Endothelial cell of umbilical vein (primary cell): ENCODE measurements around the gene EPS8.

ENCODE experiments used
- EZH2 ChIP-seq: IDR thresholded peaks from 2 replicates; pipeline ENCODE4 v1.6.1; 2012; ENCODE audit warnings: borderline replicate concordance, low read depth, mild to moderate bottlenecking, moderate library complexity, low read length, inconsistent platforms; ENCODE audit not compliant: severe bottlenecking
- FOS ChIP-seq: IDR thresholded peaks from 2 replicates; pipeline ENCODE4 v1.6.1; 2011; ENCODE audit warnings: mild to moderate bottlenecking, low read length, moderate library complexity, borderline replicate concordance; ENCODE audit not compliant: insufficient read depth
- GATA2 ChIP-seq: IDR thresholded peaks from 2 replicates; pipeline ENCODE4 v1.7.0; 2011; ENCODE audit warnings: low read depth, mild to moderate bottlenecking, moderate library complexity, mixed read lengths, low read length; ENCODE audit not compliant: insufficient read length, insufficient read depth
- JUN ChIP-seq: IDR thresholded peaks from 2 replicates; pipeline ENCODE4 v1.6.1; 2011; ENCODE audit warnings: borderline replicate concordance, low read depth; ENCODE audit not compliant: insufficient read length, insufficient read depth
- MAX ChIP-seq: IDR thresholded peaks from 2 replicates; pipeline ENCODE4 v1.6.1; 2011; ENCODE audit not compliant: insufficient read depth, insufficient read length
- MYC ChIP-seq: IDR thresholded peaks from one replicate; pipeline ENCODE4 v1.6.1; 2011; ENCODE audit warnings: mild to moderate bottlenecking, low read depth, low read length
- POLR2A ChIP-seq: IDR thresholded peaks from 2 replicates; pipeline ENCODE4 v1.6.1; 2012; ENCODE audit warnings: low read depth, mild to moderate bottlenecking, control low read depth, low read length
- POLR2AphosphoS5 ChIP-seq: IDR thresholded peaks from 2 replicates; pipeline ENCODE4 v1.6.1; 2012; ENCODE audit warnings: low read depth, mild to moderate bottlenecking, control low read depth, low read length, moderate library complexity; ENCODE audit not compliant: insufficient read depth
- TF ChIP-seq, protein P1 (sequence below), 2 donors: IDR thresholded peaks; 1 replicate in 1 of 2; 2 replicates in 1 of 2; pipeline ENCODE4 v1.5.1; 2011; ENCODE audit warnings: low read length in 2 of 2, mild to moderate bottlenecking in 2 of 2, moderate library complexity in 2 of 2, control low read depth in 1 of 2, inconsistent platforms in 1 of 2, low read depth in 1 of 2; ENCODE audit not compliant: insufficient read depth in 1 of 2; ENCODE audit errors: extremely low read depth in 1 of 2

- TF ChIP-seq, protein P1, sequence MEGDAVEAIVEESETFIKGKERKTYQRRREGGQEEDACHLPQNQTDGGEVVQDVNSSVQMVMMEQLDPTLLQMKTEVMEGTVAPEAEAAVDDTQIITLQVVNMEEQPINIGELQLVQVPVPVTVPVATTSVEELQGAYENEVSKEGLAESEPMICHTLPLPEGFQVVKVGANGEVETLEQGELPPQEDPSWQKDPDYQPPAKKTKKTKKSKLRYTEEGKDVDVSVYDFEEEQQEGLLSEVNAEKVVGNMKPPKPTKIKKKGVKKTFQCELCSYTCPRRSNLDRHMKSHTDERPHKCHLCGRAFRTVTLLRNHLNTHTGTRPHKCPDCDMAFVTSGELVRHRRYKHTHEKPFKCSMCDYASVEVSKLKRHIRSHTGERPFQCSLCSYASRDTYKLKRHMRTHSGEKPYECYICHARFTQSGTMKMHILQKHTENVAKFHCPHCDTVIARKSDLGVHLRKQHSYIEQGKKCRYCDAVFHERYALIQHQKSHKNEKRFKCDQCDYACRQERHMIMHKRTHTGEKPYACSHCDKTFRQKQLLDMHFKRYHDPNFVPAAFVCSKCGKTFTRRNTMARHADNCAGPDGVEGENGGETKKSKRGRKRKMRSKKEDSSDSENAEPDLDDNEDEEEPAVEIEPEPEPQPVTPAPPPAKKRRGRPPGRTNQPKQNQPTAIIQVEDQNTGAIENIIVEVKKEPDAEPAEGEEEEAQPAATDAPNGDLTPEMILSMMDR (IDR thresholded peaks at IDR 0.05; ENCODE audit: extremely low read depth in 1 of 2, insufficient read depth in 1 of 2, low read depth in 1 of 2, low read length in 2 of 2) = no peak
- no peak for TF ChIP-seq MAX
- no peak for TF ChIP-seq EZH2
- no peak for TF ChIP-seq FOS
- TF ChIP-seq POLR2AphosphoS5 = no peak
- TF ChIP-seq POLR2A = no peak
- TF ChIP-seq GATA2 = no peak
- TF ChIP-seq JUN = no peak
- TF ChIP-seq MYC = no peak
Observed at GRCh38 chr12:15763328-15763727, 25.9 kb downstream of the EPS8 start.
